Right renal cortex interstitium (tissue), 3 donors: ENCODE results near the gene DDX1. TPM values are rescaled to one million over a fixed set of nuclear protein-coding genes. Genes with fewer than 3 reads are reported as not detected.

Experiments
- DNase-seq, 3 donors: peaks; one replicate each; pipeline ENCODE4 v3.0.0-alpha.2; 2013; ENCODE audit warnings: low read depth in 3 of 3, low spot score in 2 of 3
- polyA plus RNA-seq, 3 donors: library from polyadenylated mRNA; unstranded; fragments of 120-200 nt; gene quantifications; one replicate each; pipeline ENCODE4 v1.2.1, GENCODE V29; 2013; ENCODE audit not compliant: insufficient read length in 3 of 3

DDX1 gene
- polyA plus RNA-seq, 3 donors = 187 to 201 (median 201) TPM

GRCh38 chr2:15642011-15642814 lies 50.5 kb downstream of the DDX1 start:
- no peak for DNase-seq

DNA sequence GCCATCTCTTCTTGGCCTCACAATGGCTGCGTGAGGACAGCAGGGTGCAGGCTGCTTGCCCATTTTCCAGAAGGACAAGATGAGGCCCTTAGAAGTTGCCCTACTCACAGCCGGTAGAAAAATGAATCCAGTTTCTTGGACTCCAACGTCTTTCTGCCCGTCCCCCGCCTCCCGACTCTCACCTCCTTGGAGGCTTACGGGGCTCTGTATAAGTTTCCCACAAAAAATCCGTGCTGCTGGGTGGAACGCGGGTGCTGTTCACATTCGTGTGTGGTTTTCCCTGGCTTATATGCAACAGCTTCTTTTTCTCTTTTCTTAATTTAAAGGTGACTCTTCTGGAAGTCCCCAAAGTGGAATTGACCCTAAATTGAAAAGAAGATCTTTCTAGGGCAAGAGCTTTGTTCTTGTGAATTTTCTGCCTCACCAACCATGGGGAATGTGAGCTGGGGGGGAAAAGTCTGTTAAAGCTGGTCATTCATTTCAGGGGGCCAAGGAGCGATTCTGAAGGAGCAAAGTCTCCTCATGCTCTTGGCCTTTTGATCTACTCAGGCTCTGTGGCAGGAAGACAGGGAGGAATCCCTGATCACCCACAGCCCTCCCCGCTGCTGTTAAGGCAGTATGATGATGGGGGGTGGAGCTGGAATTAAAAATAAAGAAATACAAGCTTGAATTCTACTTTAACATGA lies 51.3 kb downstream of the DDX1 start:
- no peak for DNase-seq

DNA sequence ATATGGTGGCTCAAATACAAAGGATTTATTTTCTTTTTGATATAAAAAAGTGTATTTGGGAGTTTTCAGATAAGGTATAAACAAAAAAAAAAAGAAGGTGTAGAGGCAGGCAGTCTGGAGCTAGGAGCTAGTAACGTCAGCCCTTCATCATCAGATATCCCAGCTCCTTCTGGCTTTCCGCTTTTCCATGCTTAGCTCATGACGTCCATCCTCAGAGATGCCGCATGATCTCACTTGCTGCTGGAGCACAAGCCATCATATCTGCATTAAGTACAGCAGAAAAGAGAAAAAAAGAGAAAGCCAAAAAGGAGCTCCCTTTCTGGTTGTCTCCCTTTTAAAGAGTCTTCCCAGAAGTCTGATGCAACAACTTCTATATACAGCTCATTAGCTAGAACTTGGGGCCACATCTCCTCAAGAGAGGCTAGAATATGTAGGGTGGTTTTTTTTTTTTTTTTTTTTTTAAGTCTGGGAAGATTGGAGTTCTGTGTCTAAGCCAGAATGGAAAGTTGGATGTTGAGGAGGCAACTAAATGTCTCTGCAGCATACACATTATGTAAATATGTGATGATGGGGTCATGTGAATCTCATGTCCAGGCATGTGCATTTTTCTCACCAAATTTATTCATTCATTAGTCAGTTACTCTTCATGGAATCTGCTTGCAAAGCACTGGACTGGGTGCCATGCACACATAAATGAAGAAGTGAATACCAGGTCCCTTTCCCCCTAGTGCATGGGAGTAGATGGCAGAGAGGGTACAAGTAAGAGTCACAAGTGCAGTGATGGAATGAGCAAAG lies 52.3 kb downstream of the DDX1 start:
- DNase-seq = no peak

- no peak for DNase-seq
These were observed 53.6 kb downstream of the DDX1 start for GRCh38 chr2:15645300-15645699.

- no peak for DNase-seq
These were observed 54.2 kb downstream of the DDX1 start for GRCh38 chr2:15645720-15646385.

DNA sequence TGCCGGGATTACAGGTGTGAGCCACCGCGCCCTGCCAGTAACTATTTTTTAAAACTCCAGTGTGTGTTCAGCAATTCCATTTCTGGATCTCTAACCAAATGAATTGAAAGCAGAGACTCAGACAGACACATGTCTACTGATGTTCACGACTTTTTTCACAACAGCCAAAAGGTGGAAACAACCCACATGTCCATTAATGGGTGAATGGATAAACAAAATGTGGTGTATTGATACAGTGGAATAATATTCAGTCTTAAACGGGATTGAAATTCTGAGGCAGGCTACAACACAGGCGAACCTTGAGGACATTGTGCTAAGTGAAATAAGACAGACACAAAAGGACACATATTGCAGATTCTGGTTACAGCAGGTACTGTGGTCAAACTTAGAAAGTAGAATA lies 55.0 kb downstream of the DDX1 start:
- no peak for DNase-seq

DNA sequence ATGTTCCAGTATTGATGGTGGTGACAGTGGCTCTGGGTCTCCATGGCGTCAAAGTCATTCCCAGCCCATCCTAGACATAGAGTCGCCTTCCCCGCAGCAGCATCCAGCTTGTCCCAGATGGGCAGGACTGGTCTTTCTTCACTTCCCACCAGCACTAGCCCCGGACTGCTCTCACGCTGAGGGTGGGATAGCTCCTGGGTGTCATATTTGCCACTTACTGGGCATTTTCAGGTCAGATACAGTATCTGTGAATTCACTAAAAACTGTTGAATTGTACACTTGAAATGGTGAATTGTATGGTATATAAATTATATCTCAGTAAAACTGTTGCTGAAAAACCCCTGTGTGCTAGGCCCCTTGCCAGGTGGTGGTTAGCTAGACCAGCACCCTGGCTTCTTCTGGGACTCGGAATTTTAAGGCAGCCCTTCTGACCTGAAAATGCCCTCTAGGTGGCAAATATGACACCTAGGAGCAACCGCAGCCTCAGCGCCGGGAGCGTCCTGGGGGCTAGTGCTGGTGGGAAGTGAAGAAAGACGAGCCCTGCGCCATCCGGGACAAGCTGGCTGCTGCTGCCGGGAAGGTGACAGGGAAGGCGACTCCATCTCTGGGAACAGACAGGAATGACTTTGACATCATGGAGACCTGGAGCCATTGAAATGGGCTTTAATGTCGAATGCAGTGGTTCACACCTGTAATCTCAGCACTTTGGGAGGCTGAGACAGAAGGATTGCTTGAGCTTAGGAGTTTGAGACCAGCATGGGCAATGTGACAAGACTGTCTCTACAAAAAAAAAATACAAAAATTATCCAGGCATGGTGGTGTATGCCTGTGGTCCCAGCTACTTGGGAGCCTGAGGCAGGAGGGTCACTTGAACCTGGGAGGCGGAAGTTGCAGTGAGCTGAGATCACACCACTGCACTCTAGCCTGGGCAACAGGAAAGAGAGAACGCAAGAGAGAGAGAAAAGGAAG lies 56.2 kb downstream of the DDX1 start:
- no peak for DNase-seq

DNA sequence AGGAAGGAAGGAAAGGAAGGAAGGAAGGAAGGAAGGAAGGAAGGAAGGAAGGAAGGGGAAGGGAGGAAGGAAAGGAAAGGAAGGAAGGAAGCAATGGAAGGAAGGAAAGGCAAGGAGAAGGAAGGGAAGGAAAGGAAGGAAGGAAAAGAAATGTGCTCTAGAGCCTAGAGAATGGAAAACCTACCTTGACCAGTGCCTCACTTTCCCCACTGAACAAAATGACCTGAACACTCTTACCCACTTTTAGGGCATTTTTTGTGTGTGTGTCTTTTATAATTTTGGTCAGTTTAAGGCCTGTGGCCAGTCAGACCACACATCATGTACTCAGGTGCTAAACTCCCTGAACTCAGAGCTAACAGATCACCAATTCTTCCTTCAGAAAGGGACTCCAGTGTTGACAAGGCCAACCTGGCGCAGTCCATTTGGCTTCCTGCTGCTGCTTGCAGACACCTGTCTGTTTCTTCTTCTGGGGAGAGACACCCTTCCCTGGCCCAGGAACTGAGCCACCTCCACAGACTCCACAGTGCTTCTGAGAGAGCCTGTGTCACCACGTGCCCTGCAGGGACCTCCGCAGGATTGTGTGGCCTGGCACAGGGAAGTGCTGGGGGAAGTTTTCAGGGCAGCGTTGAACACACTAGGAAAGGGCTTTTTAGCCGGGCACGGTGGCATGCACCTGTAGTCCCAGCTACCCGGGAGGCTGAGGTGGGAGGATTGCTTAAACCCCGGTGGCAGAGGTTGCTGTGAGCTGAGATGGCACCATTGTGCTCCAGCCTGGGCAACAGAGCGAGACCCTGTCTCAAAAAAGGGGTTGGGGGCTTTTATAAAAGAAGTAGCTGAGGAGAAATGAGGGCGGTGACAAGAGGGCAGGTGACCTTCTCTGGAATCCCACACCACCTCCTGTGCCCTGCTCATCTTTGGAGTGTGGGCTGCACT lies 57.2 kb downstream of the DDX1 start:
- no peak for DNase-seq

GRCh38 chr2:15649561-15650255 lies 58.0 kb downstream of the DDX1 start:
- no peak for DNase-seq

GRCh38 chr2:15650616-15651366 lies 59.1 kb downstream of the DDX1 start:
- no peak for DNase-seq

DNA sequence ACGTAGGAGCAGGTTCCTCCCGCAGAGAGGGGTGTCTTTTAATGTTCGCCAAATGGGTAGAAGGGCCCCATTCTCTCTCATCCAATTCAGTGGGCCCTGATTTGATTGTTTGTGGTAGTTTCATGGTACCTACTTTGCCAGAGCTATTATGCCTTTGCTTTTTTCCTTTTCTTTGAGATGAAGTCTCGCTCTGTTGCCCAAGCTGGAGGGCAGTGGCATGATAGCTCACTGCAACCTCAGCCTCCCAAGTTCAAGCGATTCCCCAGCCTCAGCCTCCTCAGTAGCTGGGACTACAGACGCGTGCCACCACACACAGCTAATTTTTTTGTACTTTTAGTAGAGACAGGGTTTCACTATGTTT lies 59.7 kb downstream of the DDX1 start:
- DNase-seq = no peak

GRCh38 chr2:15652252-15652651 lies 60.6 kb downstream of the DDX1 start:
- DNase-seq = no peak

- DNase-seq = no peak
These were observed 61.1 kb downstream of the DDX1 start for GRCh38 chr2:15652801-15653200.

- DNase-seq = no peak
These were observed 62.4 kb downstream of the DDX1 start for GRCh38 chr2:15653806-15654726.

- DNase-seq = no peak
These were observed 63.0 kb downstream of the DDX1 start for GRCh38 chr2:15654727-15655073.

DNA sequence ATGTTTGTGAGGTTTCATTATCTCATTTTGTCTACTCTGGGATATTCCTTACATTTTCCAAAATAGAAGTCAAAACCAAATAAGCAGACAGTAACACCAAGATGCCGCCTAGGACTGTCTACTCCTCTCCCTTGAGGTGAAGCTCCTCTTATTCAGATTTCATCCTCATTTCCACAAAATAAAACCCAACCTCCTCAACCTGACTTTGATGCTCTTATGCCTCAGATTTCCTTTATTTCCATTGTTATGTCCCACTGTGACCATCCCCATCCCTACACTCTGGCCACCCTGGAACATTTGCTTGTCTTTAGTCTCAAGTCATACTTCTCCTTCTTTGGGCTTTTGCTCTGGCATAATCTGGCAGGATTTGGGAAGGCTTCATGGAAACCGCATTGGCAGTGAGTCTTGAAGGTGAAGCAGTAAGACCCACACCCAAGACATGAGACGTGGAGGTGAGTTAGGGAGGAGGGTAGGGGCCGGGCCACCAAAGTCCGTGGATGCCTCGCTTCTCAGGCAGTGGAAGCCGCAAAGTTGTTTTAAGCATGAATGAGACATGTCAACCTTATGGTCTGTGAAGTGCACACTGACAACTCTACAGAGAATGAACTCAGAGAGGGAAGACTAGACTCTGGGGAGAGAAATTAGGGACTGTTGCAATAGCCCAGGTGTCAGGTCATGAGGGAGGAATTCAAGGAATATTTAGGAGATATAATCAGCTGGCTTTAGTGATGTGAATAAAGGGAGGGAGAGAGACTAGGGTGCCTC lies 63.6 kb downstream of the DDX1 start:
- no peak for DNase-seq
